Medulla oblongata (tissue), 1 donor: ENCODE measurements around the gene ITIH3.
A peak's percentile ranks its signal among the peaks of the same experiment; 100 is the strongest.

Source experiments
- DNase-seq: peaks from one replicate; pipeline ENCODE4 v3.0.0-alpha.2; 2015; ENCODE audit errors: extremely low spot score

The ITIH3 gene

DNA sequence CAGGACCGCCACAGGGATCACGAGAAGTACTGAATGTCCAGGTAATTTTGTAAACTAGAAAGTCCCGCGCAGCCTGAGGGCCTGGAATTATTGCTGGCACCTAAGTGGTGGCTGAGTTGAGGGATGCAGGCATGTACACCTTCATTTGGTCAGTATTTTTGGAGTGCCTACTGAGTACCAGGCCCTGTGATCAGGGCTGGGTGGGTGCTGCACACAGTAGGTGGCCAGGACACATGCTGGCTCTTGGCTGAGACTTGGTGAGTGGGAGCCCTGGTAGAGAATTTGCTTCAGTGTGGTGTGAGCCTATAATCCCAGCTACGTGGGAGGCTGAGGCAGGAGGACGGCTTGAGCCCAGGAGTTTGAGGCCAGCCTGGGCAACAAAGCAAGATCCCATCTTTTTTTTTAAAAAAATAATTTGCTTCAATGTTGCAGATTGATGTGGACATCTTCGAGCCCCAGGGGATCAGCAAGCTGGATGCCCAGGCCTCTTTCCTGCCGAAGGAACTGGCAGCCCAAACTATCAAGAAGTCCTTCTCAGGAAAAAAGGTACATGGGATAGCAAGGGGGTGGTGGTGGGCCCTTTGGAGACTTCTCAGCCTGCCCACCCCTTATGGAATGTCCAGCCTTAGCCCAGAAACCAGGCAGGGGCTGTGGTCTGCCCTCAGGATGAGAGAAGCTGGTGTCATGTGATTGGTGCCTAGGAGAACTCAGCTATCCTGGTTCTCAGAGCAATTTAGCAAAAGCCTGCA, 14.6 kb upstream of the ITIH3 start:
- no peak for DNase-seq

DNA sequence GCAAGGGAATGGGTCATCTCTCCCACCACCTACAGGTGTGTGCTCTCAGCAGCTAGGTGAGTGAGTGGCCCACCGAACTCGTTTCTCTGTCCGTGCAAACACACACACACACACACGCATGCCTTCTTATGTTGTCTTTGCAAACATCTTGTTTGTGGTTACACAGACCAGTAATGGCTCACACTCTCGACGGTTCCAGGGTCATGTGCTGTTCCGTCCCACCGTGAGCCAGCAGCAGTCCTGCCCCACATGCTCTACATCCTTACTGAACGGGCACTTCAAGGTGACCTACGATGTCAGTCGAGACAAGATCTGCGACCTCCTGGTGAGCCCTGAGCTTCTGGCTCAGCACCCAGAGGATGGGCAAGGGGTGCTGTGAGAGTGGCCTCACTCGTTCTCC, 12.9 kb upstream of the ITIH3 start:
- no peak for DNase-seq

DNA sequence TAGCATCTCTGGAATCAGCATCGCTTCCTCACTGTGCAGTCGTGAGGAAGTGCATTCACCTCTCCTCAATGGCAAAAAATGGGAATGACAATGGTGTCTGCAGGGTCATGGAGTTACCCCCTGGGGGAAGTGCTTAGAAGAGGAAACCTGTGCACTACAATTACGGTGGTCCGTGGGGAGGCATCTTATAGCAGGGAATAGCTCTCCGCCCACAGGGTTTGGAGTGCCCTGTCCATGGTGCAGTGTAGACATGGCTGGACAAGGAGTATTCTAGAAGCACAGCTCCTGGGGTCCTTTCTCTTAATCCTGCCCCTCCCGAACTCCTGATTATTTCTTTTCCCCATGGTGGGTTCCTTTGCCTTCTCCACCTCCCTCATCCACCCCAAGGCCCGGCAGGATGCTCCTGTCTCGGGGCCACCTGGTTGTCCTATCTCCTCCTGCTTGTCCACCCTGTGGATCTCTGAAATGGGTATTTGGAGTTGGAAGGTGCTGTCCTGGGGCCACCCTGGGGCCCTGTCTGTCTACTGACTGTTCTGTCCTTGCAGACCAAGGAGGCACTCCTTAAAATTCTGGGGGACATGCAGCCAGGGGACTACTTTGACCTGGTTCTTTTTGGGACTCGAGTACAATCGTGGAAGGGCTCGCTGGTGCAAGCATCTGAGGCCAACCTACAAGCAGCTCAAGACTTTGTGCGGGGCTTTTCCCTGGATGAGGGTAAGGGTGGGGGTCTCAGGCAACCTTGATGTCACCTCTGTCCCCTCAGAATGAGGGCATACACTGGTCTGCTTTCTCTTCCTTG, 12.0 kb upstream of the ITIH3 start:
- DNase-seq = no peak

DNA sequence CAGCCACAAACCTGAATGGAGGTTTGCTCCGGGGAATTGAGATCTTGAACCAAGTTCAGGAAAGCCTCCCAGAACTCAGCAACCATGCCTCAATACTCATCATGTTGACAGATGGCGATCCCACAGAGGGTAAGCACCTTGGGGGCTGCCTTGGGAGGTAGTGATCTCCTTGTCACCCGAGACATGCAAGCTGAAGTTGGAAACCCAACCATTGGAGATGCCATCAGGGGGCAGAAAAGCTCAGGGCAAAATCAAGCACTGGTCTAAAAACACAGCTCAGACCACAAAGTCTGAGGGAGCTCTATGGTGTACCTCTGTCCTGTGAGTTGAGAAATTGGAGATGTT, 11.4 kb upstream of the ITIH3 start:
- DNase-seq = no peak

DNA sequence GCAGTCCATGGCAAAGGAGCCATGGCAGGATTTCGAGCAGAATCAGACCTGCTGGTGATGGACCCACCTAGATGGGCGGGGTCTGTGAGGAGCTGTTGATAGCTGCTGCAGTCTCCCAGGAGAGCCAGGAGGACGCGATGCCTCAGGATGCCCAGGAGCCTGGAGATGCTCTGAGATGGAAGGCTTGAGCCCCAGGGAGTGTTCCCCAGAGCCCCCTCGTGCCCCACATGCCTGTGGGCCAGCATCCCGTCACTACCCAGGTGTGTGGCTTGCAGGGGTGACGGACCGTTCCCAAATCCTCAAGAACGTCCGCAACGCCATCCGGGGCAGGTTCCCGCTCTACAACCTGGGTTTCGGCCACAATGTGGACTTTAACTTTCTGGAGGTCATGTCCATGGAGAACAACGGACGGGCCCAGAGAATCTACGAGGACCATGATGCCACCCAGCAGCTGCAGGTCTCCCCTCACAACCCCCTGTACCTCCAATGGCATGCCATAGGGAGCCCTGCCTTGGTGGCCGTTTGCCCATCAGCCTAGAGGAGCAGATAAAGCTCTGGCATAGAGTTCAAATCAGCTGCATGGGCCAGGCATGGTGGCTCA, 10.5 kb upstream of the ITIH3 start:
- no peak for DNase-seq

DNA sequence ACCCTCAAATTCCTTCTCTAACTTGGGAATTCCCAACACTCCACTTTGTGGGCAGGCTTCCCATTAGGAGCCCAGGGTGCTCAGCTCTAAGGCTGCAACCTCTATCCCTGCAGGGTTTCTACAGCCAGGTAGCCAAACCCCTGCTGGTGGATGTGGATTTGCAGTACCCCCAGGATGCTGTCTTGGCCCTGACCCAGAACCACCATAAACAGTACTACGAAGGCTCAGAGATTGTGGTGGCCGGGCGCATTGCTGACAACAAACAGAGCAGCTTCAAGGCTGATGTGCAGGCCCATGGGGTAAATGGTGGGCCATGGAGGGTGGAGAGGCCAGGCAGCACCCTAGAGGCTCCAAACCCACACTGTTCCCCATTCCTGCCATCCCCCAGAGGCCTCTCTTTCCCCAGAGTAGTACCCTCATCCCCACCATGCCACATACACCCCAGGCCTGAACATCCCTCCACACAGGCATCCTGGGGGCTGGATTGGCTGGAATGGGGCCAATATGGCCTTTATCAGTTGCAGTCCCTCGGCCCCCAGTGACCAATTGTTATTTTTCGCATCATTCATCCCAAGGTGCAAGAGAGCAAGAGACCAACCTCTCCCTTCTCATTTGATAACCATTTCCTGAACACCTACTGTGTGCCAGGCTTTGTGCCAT, 9.5 kb upstream of the ITIH3 start:
- DNase-seq = no peak

DNA sequence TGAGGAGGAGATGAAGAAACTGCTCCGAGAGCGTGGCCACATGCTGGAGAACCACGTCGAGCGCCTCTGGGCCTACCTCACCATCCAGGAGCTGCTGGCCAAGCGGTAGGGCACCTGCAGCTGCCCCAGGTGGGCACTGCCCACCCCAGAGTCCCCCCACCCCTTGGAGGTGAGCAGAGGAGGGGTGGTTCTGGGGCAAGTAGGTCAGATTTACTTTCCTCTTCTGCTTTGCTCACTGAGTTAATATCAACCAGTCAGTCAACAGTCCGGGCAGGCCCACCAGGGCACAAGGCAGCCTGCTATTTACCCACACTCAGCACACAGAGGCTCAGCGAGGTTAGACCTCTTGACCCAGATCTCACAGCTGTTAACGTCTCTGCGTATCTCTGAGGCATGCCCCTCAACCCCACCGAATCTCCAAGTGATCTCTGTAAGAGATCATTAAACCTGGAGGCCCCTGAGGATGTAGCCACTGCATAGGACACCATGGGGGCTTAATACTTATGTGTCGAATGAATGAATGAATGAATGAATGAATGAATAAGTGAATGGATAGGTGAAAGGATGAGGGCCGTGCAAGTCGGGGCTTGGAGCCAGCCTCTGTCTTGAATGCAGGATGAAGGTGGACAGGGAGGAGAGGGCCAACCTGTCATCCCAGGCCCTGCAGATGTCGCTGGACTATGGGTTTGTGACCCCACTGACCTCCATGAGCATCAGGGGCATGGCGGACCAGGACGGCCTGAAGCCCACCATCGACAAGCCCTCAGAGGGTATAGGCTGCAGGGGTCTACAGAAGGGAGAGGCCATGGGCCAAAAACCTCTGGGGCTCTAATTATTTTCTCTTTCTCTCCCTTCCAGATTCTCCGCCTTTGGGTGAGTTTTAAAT, 8.0 kb upstream of the ITIH3 start:
- no peak for DNase-seq

DNA sequence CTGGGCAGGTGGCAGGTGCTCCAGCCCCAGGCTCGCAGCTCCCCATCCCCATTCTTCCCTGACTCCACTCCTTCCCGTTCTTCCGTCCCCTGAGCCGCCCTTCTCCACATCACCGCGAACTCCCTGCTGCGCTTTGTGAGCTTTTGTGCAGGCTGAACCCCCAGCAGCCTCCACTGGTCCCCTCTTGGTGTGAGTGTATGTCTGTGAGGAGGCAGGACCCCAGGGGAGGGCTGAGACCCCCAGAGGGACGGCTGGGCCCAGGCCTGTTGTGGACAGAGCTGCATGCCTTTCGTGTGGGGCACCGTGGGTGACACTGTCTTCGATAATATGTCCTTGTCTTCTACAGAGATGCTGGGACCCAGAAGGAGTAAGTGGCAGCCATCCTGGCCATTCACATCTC, 7.3 kb upstream of the ITIH3 start:
- no peak for DNase-seq

DNA sequence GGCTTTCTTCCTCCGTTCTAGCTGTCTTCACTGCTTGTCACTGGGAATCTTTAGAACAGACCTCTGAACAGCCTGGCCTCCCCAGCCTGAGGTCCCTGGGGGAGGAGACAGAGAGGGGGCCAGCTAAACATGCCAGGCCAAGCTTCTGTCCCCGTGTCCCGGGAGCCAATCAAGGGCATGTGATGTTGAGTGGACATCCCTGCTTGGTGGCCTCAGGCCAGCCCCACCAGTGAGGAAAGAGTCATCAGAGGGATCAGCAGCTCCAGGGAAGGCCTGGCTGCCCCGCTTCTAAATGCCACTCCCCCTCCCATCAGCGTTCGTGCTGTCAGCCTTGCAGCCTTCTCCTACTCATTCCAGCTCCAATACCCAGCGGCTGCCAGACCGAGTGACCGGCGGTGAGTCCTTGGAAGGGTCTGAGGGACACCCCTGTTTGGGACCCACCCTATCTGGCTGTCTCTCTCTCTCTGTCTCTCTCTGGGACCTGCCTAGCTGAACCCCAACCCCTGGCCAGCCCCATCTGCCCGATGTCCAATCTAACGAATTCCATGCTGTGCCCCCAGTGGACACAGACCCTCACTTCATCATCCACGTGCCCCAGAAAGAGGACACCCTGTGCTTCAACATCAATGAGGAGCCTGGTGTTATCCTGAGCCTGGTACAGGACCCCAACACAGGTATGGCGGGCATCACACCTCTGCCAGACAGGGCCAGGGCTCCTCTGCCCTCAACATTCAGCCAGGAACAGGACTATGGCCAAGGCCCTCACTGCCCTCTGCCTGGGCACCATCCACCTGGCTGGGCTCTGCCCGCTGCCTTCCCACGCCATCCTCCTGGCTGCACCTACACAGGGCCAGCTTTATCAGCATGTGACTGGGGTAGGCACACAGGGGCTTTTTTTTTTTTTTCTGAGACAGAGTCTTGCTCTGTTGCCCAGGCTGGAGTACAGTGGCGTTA, 6.6 kb upstream of the ITIH3 start:
- DNase-seq = peak; percentile 6

DNA sequence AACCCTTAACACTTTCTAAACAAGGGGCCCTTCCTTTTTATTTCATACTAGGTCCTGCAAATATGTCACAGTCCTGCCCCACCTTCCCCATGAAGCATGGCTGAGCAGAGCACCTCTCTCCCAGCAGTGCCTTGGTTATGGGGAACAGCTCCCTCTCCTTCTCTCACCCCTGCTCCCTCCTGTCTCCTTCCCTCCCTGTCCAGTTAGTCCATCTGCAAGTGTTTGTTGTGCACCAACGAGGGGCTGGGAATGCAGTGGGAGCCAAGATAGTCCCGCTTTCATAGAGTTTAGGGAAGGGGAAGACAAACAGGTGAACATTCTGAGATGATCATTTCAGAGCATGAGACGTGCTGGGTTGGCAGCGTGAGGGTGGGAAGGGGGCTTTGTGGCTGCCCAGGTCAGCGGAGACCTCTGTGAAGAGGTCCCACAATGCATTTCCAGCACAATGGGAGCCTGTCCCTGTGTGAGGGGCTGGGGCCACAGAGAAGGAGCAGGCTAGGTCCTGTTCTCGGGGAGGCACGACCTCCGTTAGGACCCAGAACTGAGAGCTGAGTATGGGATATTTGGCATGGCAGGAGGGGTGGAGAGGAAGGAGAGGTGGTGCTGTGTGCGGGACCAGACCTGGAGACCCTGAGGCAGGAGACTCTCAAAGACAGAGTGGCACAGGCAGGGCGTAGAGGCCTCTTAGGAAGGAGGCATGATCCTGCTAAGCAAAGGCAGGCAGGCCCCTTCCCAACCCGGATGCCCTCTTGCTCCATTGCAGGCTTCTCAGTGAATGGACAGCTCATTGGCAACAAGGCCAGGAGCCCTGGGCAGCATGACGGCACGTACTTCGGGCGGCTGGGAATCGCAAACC, 5.5 kb upstream of the ITIH3 start:
- no peak for DNase-seq

DNA sequence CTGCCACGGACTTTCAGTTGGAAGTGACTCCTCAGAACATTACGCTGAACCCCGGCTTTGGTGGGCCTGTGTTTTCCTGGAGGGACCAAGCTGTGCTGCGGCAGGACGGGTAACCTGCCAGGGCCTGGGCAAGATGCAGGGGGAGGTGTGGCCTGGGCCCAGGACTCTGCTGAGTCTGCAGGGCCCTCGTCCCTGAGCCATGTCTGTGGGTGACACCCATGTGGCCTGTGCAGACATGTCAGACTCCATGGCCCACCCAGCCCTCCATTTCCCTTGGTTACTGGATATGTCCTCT, 4.9 kb upstream of the ITIH3 start:
- DNase-seq = no peak

DNA sequence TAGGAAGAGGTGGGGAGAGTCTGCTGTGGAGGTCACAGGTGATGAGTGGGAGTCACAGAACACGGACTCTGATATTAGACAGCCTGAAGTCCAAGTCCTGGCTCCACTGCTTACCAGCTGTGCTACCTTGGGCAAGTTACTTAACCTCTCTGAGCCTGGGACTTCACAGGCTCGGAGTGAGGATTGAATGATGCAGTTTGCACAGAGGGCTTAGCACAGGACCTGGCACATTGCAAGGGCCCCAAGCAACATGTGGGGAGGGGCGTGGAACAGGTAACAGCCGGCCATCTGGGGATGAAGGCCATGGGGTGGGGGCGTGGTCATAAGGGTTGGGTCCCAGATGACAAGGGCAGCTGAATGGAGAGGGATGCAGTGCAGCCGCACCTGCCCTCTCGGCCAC, 4.3 kb upstream of the ITIH3 start:
- no peak for DNase-seq

DNA sequence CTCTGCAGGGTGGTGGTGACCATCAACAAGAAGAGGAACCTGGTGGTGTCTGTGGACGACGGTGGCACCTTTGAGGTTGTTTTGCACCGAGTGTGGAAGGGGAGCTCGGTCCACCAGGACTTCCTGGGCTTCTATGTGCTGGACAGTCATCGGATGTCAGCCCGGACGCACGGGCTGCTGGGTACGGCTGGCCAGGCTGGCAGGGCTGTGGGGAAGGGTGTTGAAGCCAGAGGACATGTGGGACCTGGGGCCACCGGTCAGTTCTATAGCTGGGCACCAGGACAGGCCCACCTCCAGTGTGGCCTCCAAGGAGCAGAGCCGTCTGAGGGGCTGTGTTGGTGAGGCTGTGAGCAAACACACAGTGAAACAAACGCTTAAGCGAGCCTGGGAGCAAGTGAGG, 3.9 kb upstream of the ITIH3 start:
- DNase-seq = no peak

DNA sequence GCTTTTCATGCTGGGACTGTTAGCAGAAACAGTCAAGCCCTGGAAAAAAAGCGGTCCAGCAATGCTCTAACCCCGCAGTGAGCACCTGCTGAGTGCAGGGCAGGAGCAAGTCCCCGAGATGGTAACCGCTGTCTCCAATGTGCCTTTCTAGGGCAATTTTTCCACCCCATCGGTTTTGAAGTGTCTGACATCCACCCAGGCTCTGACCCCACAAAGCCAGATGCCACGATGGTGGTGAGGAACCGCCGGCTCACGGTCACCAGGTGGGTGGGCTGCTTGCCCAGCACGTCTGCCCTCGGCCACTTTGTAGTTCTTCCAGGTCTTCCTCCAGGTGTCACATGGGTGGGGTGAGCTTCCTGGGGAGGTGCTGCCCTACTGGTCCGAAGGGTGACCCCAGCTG, 3.2 kb upstream of the ITIH3 start:
- no peak for DNase-seq

DNA sequence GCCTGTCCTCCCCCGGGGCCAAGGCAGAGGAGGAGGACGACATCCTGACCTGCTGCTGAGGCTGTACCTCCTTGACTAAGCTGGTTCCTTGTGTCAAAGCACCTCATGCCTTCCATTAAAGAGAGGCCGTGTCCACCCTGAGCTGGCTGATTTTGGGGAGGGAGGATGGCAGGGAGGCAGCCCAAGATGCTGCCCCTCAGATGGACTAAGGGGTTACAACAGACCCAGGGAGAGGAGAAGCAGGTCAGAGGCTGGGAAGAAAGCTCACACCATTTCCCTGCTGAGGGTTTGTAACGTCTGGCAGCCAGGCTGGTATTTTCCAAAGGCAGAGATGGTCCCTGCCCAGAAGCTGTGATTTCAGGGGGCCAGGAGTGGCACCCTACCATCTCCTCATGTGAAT, 2.7 kb upstream of the ITIH3 start:
- DNase-seq = no peak

DNA sequence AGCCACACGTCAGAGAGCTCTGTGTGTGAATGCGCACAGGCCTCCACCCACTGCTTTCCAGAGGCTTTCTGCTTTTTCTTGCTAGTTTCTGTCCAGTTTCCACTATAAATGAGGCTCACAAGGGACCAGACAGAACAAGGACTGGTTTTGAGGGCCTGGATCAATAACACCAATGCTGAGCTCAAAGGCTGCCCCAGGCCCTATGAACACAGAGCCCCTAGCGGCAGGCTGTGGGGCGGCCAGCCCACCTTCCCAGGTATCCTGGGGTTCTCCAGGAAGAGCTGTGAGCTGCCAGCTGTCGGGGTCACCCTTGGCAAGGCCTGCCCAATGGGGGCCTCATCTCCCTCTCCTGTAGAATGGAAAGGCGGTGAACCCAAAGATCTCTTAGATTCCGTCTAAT, 2.2 kb upstream of the ITIH3 start:
- no peak for DNase-seq

DNA sequence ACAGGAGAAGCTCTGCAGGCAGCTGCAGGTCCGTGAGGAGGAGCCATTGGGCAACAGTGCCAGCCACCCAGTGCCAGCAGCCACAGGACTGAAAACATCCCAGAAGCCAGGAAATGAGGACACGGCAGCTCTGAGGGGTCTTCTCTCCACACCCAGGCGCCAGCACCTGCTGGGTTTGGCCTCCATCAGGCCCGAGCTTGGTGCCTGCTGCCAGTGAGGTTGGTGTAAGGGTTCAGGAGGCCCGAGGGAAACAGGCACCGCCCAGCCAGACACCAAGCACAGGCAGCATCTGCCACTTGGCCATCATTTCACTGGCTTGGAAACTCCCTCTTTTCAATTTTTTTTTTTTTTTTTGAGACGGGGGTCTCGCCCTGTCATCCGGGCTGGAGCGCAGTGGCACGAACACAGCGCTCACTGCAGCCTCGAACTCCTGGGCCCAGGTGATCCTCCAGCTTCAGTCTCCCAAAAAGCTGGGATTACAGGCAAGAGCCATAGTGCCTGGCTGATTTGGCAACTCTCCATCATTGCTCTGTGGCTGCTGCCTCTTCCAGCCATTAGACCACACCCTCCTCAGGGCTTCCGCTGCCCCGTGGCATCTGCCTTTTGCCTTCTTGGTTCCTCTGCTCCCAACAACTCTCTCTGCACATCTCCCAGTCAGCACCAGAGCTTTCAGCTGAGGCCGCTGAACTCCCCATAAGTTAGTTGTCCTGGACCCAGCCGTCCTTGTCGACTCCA, 1.5 kb upstream of the ITIH3 start:
- DNase-seq = no peak

DNA sequence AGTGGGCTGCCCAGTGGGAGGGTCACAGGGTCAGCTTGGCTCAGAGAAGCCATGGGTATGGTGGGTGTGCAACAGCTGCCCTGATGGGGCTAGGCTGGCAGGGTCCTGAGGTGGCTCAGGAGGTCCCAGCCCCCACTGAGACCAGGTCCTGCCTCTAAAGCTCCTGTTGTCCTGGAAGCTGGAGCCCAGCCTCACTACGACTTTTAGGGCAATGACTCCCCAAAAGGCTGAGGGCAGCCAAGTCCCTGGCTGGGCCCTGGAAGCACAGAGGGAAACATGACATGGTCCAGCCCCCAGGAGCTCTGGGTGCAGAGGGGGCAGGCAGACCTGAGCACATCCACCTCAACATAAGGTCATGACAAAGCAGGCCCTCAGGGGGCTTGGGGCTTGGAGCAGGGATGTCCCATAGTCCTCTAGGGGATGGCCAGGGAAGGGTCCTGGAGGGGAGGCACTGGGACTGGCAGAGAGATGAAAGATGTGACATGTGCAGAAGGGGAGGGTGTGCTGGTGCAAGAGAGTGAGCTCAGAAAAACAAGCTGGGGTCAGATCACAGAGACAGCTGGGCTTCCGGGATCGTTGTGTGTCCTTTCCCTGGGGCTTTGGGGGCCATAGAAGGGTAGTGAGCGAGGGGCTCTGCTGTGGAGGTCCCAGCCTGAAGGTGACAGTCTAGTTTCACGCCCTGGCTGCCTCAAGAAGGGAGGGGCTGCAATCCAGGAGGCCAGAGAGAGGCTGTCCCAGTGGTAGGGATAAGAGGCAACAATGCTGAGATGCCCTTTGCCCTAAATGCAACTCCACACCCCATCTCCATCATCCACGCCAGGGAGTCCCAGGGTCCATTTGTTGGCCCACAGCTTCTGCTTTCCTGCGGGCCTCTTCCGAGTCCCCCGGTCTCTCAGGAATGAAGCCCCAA, 639 bp upstream of the ITIH3 start:
- no peak for DNase-seq
